Osteocyte (in vitro differentiated cells): ENCODE measurements around the gene UBA6. TPM values are rescaled to one million over a fixed set of nuclear protein-coding genes. Genes with fewer than 3 reads are reported as not detected.

ENCODE experiments used
- DNase-seq: peaks from one replicate; pipeline ENCODE4 v3.0.0; 2021; ENCODE audit warnings: mixed read lengths; ENCODE audit not compliant: unreplicated experiment; ENCODE audit errors: extremely low spot score
- H3K27ac Mint-ChIP-seq: one replicate; pipeline ENCODE4 v1.8.0; 2021; ENCODE audit warnings: mild to moderate bottlenecking, mixed read lengths; ENCODE audit not compliant: unreplicated experiment
- H3K27me3 Mint-ChIP-seq: one replicate; pipeline ENCODE4 v1.8.0; 2021; ENCODE audit warnings: mixed read lengths; ENCODE audit not compliant: unreplicated experiment
- H3K36me3 Mint-ChIP-seq: one replicate; pipeline ENCODE4 v1.8.0; 2021; ENCODE audit warnings: mixed read lengths; ENCODE audit not compliant: unreplicated experiment
- H3K4me1 Mint-ChIP-seq: one replicate; pipeline ENCODE4 v1.8.0; 2021; ENCODE audit warnings: mixed read lengths; ENCODE audit not compliant: unreplicated experiment
- H3K4me3 Mint-ChIP-seq: one replicate; pipeline ENCODE4 v1.8.0; 2021; ENCODE audit warnings: mild to moderate bottlenecking, moderate library complexity, mixed read lengths; ENCODE audit not compliant: unreplicated experiment
- H3K9me3 Mint-ChIP-seq: one replicate; pipeline ENCODE4 v1.8.0; 2021; ENCODE audit warnings: mixed read lengths; ENCODE audit not compliant: unreplicated experiment
- total RNA-seq: library from RNA; stranded (reverse); gene quantifications from 2 replicates; pipeline ENCODE4 v1.2.1, GENCODE V29; 2021
- TF ChIP-seq, protein P1 (sequence below): fragments of 200-600 bp; sonication (generic); IDR thresholded peaks from 2 replicates; pipeline ENCODE4 v1.5.0; 2021; ENCODE audit warnings: antibody characterized with exemption, mild to moderate bottlenecking, moderate library complexity

Gene UBA6
- total RNA-seq, 1 donor from 2014 or later: 59.6 TPM

GRCh38 chr4:67604749-67605148 lies 96.2 kb downstream of the UBA6 start:
- no peaks in the 10 kb centered on the region for H3K36me3 Mint-ChIP-seq
- peaks cover 18% of the 10 kb centered on the region for H3K9me3 Mint-ChIP-seq
- H3K27ac Mint-ChIP-seq: no peak overlapping the region
- DNase-seq: no peak
- H3K4me1 Mint-ChIP-seq: no peaks in the 10 kb centered on the region
- H3K4me3 Mint-ChIP-seq: no peak overlapping the region
- H3K27me3 Mint-ChIP-seq: peaks cover 15% of the 10 kb centered on the region
- TF ChIP-seq, protein P1, sequence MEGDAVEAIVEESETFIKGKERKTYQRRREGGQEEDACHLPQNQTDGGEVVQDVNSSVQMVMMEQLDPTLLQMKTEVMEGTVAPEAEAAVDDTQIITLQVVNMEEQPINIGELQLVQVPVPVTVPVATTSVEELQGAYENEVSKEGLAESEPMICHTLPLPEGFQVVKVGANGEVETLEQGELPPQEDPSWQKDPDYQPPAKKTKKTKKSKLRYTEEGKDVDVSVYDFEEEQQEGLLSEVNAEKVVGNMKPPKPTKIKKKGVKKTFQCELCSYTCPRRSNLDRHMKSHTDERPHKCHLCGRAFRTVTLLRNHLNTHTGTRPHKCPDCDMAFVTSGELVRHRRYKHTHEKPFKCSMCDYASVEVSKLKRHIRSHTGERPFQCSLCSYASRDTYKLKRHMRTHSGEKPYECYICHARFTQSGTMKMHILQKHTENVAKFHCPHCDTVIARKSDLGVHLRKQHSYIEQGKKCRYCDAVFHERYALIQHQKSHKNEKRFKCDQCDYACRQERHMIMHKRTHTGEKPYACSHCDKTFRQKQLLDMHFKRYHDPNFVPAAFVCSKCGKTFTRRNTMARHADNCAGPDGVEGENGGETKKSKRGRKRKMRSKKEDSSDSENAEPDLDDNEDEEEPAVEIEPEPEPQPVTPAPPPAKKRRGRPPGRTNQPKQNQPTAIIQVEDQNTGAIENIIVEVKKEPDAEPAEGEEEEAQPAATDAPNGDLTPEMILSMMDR: no peak

DNA sequence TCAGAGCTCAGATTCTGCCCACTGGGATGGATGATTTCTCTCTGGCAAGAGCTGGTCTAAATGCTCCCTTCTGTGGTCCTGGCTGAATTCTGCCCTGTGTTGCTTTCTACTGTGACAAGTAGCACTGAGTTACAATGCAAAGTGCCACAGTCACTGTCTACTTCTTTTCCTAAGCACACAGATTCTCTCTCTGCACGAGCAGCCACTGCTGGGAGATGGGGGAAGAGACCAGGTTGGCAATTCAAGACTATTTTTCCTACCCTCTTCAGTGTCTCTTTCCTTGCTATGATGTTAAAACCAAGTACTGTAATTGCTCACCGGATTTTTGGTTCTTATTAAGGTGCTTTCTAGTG lies 97.0 kb downstream of the UBA6 start:
- Mint-ChIP-seq H3K9me3 (peaks cover 13% of the 10 kb centered on the region), H3K4me3 (no peak overlapping the region), H3K36me3 (no peaks in the 10 kb centered on the region), H3K4me1 (no peaks in the 10 kb centered on the region), H3K27me3 (peaks cover 17% of the 10 kb centered on the region), H3K27ac (no peak overlapping the region)
- no peak for DNase-seq
- TF ChIP-seq, protein P1: no peak

GRCh38 chr4:67603310-67604028 lies 97.5 kb downstream of the UBA6 start:
- Mint-ChIP-seq H3K27me3 (peaks cover 22% of the 10 kb centered on the region), H3K4me1 (no peaks in the 10 kb centered on the region), H3K9me3 (peaks cover 16% of the 10 kb centered on the region), H3K27ac (no peak overlapping the region), H3K4me3 (no peak overlapping the region), H3K36me3 (no peaks in the 10 kb centered on the region)
- TF ChIP-seq, protein P1: no peak
- no peak for DNase-seq

DNA sequence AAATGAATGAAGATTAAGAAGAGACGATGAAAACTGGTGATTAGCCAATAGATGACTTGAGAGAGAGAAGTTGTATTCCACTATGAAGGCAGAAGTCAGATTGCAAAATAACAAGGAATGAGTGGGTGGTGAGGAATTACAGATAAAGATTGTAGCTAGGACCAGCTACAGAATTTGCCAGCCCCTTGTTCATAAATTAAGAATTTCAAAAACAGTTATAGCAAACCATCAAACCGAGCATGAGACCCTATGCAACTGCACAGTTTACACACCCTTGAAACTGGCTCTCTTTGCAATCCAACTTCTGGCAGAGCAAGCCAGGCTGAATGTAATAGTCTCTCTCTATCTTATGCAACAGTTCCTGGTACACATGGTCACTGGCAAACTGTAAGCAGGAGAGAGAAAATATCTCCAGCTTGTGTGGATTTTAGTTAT lies 107.2 kb downstream of the UBA6 start:
- H3K27ac Mint-ChIP-seq: no peak overlapping the region
- H3K4me3 Mint-ChIP-seq: no peak overlapping the region
- no peaks in the 10 kb centered on the region for H3K36me3 Mint-ChIP-seq
- peaks cover 83% of the 10 kb centered on the region for H3K27me3 Mint-ChIP-seq
- H3K9me3 Mint-ChIP-seq: peaks cover 2% of the 10 kb centered on the region
- no peak for DNase-seq
- TF ChIP-seq, protein P1: no peak
- no peaks in the 10 kb centered on the region for H3K4me1 Mint-ChIP-seq

DNA sequence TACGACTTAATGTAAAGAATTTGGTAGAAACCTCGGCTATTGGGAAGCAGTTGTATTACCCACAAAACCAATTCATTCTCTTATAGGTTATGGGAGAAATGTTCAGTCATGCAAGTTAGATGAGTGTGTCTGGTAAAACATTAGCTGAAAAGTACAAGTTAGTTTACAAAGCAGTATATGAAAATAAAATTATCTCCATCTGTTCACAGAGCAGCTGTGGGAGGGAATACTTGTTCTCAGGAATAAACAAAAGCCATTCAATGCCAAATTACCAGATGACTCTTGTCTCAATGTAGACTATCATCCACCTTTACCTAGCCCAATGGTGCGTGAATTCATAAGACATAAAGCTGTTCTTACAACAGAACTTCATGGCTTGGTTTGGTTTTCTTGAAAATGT lies 113.8 kb downstream of the UBA6 start:
- no peak overlapping the region for H3K27ac Mint-ChIP-seq

More for the DNA sequence above, 113.8 kb downstream of the UBA6 start:
- H3K36me3 Mint-ChIP-seq: no peaks in the 10 kb centered on the region
- DNase-seq: no peak
- H3K27me3 Mint-ChIP-seq: peaks cover 50% of the 10 kb centered on the region
- TF ChIP-seq, protein P1: no peak
- no peaks in the 10 kb centered on the region for H3K9me3 Mint-ChIP-seq
- no peak overlapping the region for H3K4me3 Mint-ChIP-seq
- H3K4me1 Mint-ChIP-seq: no peaks in the 10 kb centered on the region
